Measurements from ENCODE around the gene SV2C. TPM values are rescaled to one million over a fixed set of nuclear protein-coding genes. Genes with fewer than 3 reads are reported as not detected.

SV2C gene
- total RNA-seq, 4 donors from 2014 or later: 0.18 to 0.85 (median 0.27) TPM; not detected in 1

DNA sequence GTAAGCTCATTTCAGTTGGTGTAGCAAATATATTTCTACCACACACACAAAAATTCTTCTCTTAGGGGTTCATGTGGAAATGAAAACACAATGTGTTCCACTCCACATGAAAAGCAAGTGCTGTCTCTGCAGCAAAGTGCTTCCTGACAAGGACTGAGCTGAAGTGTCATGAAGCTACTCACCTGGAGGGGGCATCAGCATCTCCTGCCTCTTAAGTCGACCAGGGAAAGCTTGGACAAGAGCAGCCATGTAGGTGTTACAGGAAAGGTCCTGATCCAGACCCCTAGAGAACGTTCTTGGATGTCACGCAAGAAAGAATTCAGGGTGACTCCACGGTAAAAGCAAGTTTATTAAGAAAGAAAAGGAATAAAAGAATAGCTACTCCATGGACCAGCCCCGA lies 62.8 kb downstream of the SV2C start:
- peak in 1 of 3 donors; percentile 47 for DNase-seq
- Histone ChIP-seq H3K36me3 (no peaks in the 10 kb centered on the region), H3K4me1 (no peaks in the 10 kb centered on the region), H3K27me3 (no peaks in the 10 kb centered on the region), H3K4me3 (no peak overlapping the region), H3K9me3 (no peaks in the 10 kb centered on the region), H3K27ac (no peak overlapping the region)
- TF ChIP-seq POLR2A (IDR thresholded peaks at IDR 0.05) (no peak), CTCF (IDR thresholded peaks at IDR 0.05) (peak in 3 of 6 experiments; percentile 31 to 35 (median 34))

DNA sequence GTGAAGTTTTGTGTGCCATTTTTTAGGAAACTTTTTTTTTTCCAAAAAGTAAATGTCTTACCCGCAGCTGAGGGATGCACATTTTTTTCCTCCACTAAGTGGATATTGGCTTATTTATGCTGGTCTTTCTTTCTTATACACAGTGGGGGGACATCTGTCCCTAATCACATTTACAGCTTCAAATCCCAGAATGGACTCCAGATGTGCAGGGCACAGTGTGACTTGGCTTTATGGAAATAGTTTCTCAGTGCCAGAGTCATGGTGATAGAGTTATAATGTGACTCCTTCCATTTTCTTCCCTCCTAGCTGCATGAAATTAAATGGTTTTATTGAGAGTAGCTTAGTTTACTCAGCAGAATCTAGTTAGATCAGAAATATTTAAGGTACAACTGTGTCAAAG lies 66.5 kb downstream of the SV2C start:
- Histone ChIP-seq H3K36me3 (no peaks in the 10 kb centered on the region), H3K4me1 (no peaks in the 10 kb centered on the region), H3K27me3 (no peaks in the 10 kb centered on the region), H3K9me3 (no peaks in the 10 kb centered on the region), H3K27ac (no peak overlapping the region), H3K4me3 (no peak overlapping the region)
- no peak for DNase-seq
- no peak for TF ChIP-seq POLR2A (IDR thresholded peaks at IDR 0.05)
- TF ChIP-seq CTCF (IDR thresholded peaks at IDR 0.05): no peak

GRCh38 chr5:76152161-76152560 lies 69.0 kb downstream of the SV2C start:
- H3K27ac ChIP-seq: no peak overlapping the region
- TF ChIP-seq POLR2A (IDR thresholded peaks at IDR 0.05): no peak
- no peak for TF ChIP-seq CTCF (IDR thresholded peaks at IDR 0.05)
- DNase-seq: no peak
- H3K4me3 ChIP-seq: no peak overlapping the region
- H3K36me3 ChIP-seq: no peaks in the 10 kb centered on the region
- no peaks in the 10 kb centered on the region for H3K27me3 ChIP-seq
- no peaks in the 10 kb centered on the region for H3K9me3 ChIP-seq
- no peaks in the 10 kb centered on the region for H3K4me1 ChIP-seq

- Histone ChIP-seq H3K4me3 (no peak overlapping the region), H3K27me3 (no peaks in the 10 kb centered on the region), H3K4me1 (no peaks in the 10 kb centered on the region), H3K36me3 (no peaks in the 10 kb centered on the region), H3K9me3 (no peaks in the 10 kb centered on the region), H3K27ac (no peak overlapping the region)
- no peak for DNase-seq
- no peak for TF ChIP-seq CTCF (IDR thresholded peaks at IDR 0.05)
- no peak for TF ChIP-seq POLR2A (IDR thresholded peaks at IDR 0.05)
Observed at GRCh38 chr5:76152700-76153099, 69.5 kb downstream of the SV2C start.

DNA sequence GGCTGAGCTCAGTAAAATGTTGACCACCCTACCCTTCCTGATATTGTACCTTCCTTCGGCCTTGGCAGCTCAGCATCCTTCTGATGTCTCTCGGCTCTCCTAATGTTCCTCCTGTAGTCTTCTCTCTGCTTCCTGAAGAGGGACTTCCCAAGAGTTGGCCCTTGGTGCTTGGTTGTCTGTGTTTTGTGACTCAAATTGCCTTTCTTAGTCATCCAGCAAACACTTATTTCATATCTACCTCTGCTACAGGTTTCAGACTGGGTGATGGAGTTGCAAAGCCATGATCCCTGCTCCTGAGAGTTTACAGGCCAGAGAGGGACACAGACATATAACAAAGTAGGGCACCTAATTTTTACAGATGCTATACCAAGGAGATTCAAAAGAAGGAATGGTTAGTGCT lies 70.1 kb downstream of the SV2C start:
- H3K36me3 ChIP-seq: no peaks in the 10 kb centered on the region
- no peak for DNase-seq
- H3K27me3 ChIP-seq: no peaks in the 10 kb centered on the region
- H3K27ac ChIP-seq: no peak overlapping the region
- TF ChIP-seq POLR2A (IDR thresholded peaks at IDR 0.05): no peak
- no peak for TF ChIP-seq CTCF (IDR thresholded peaks at IDR 0.05)
- H3K4me1 ChIP-seq: no peaks in the 10 kb centered on the region
- no peak overlapping the region for H3K4me3 ChIP-seq
- no peaks in the 10 kb centered on the region for H3K9me3 ChIP-seq
